ENCODE data around the gene PAK6.
A peak's percentile ranks its signal among the peaks of the same experiment; 100 is the strongest.

The PAK6 gene

GRCh38 chr15:40279437-40280141 lies 40.7 kb downstream of the PAK6 start:
- Histone ChIP-seq H3K9me3 (replicated peaks; ENCODE audit: insufficient read depth, low read length) (no peaks in the 10 kb centered on the region), H3K4me1 (ENCODE audit: low read length) (no peaks in the 10 kb centered on the region), H4K20me1 (ENCODE audit: insufficient read depth, low read length) (no peaks in the 10 kb centered on the region), H3K9me2 (replicated peaks; ENCODE audit: insufficient read depth, low read length) (no peaks in the 10 kb centered on the region), H3K4me2 (ENCODE audit: low read depth, low read length) (peak overlapping the region; percentile 13; the same call in 1 of the 2 replicates), H3K27me3 (replicated peaks; ENCODE audit: insufficient read depth, low read length) (peaks cover 49% of the 10 kb centered on the region), H3K36me3 (replicated peaks; ENCODE audit: insufficient read depth, low read length) (no peaks in the 10 kb centered on the region), H3F3A (ENCODE audit: insufficient read depth, low read length) (no peaks in the 10 kb centered on the region), H3K9ac (ENCODE audit: low read length) (no peak overlapping the region), H2AFZ (ENCODE audit: low read length) (no peak overlapping the region), H3K79me2 (ENCODE audit: low read length) (no peaks in the 10 kb centered on the region), H3K27ac (ENCODE audit: low read length) (no peak overlapping the region), H3K4me3 (ENCODE audit: low read length) (no peak overlapping the region)
- no peak for TF ChIP-seq EZH2 (optimal IDR thresholded peaks at IDR 0.05; ENCODE audit: low read depth, low read length)
- TF ChIP-seq CTCF (IDR thresholded peaks at IDR 0.05; ENCODE audit: low read length), result peak; percentile 99
- DNase-seq, result peak; percentile 35

GRCh38 chr15:40280260-40281056 lies 41.6 kb downstream of the PAK6 start:
- Histone ChIP-seq H4K20me1 (ENCODE audit: insufficient read depth, low read length) (no peaks in the 10 kb centered on the region), H3K9me2 (replicated peaks; ENCODE audit: insufficient read depth, low read length) (no peaks in the 10 kb centered on the region), H3K27ac (ENCODE audit: low read length) (no peak overlapping the region), H2AFZ (ENCODE audit: low read length) (no peak overlapping the region), H3K9me3 (replicated peaks; ENCODE audit: insufficient read depth, low read length) (no peaks in the 10 kb centered on the region), H3F3A (ENCODE audit: insufficient read depth, low read length) (no peaks in the 10 kb centered on the region), H3K79me2 (ENCODE audit: low read length) (no peaks in the 10 kb centered on the region), H3K27me3 (replicated peaks; ENCODE audit: insufficient read depth, low read length) (peaks cover 49% of the 10 kb centered on the region), H3K9ac (ENCODE audit: low read length) (no peak overlapping the region), H3K4me3 (ENCODE audit: low read length) (no peak overlapping the region), H3K36me3 (replicated peaks; ENCODE audit: insufficient read depth, low read length) (no peaks in the 10 kb centered on the region), H3K4me2 (ENCODE audit: low read depth, low read length) (no peak overlapping the region), H3K4me1 (ENCODE audit: low read length) (no peaks in the 10 kb centered on the region)
- DNase-seq, result no peak
- TF ChIP-seq EZH2phosphoT487 (IDR thresholded peaks at IDR 0.05; ENCODE audit: low read length) (no peak), EZH2 (optimal IDR thresholded peaks at IDR 0.05; ENCODE audit: low read depth, low read length) (no peak), CTCF (IDR thresholded peaks at IDR 0.05; ENCODE audit: low read length) (no peak)

GRCh38 chr15:40281057-40281800 lies 42.4 kb downstream of the PAK6 start:
- Histone ChIP-seq H2AFZ (ENCODE audit: low read length) (no peak overlapping the region), H3K27ac (ENCODE audit: low read length) (no peak overlapping the region), H3K4me2 (ENCODE audit: low read depth, low read length) (no peak overlapping the region), H3K9me2 (replicated peaks; ENCODE audit: insufficient read depth, low read length) (no peaks in the 10 kb centered on the region), H3K4me3 (ENCODE audit: low read length) (no peak overlapping the region), H3K79me2 (ENCODE audit: low read length) (no peaks in the 10 kb centered on the region), H3K27me3 (replicated peaks; ENCODE audit: insufficient read depth, low read length) (peaks cover 49% of the 10 kb centered on the region), H3K4me1 (ENCODE audit: low read length) (no peaks in the 10 kb centered on the region), H3K9me3 (replicated peaks; ENCODE audit: insufficient read depth, low read length) (no peaks in the 10 kb centered on the region), H3K36me3 (replicated peaks; ENCODE audit: insufficient read depth, low read length) (no peaks in the 10 kb centered on the region), H3F3A (ENCODE audit: insufficient read depth, low read length) (no peaks in the 10 kb centered on the region), H3K9ac (ENCODE audit: low read length) (no peak overlapping the region), H4K20me1 (ENCODE audit: insufficient read depth, low read length) (no peaks in the 10 kb centered on the region)
- DNase-seq, result no peak
- TF ChIP-seq CTCF (IDR thresholded peaks at IDR 0.05; ENCODE audit: low read length) (no peak), EZH2phosphoT487 (IDR thresholded peaks at IDR 0.05; ENCODE audit: low read length) (no peak), EZH2 (optimal IDR thresholded peaks at IDR 0.05; ENCODE audit: low read depth, low read length) (no peak)
